Adipose tissue (tissue), 3 donors: ENCODE measurements around the gene TMEM234. TPM values are rescaled to one million over a fixed set of nuclear protein-coding genes. Genes with fewer than 3 reads are reported as not detected.

Experiments used
- H3K27ac ChIP-seq: one replicate; pipeline ENCODE4 v1.5.1; 2013; ENCODE audit warnings: low read depth, low read length
- WGBS, 3 donors: extraction: QIAGEN DNeasy Blood & Tissue Kit; methylation state at CpG; one replicate each; pipeline ENCODE4 v1.1.7; 2013; 5-methylcytosine and 5-hydroxymethylcytosine counted together
- polyA plus RNA-seq, 3 donors: library from polyadenylated mRNA; stranded (reverse); fragments of 200-250 nt; gene quantifications; one replicate each; pipeline ENCODE4 v1.2.3, GENCODE V29; 2013
- donor health status: healthy with polysubstance abuse.
- donor health status: Bipolar disorder and iron deficiency.
- donor health status: healthy.

TMEM234 gene
- polyA plus RNA-seq, 3 donors: 6.9 to 14.7 (median 10.7) TPM

DNA sequence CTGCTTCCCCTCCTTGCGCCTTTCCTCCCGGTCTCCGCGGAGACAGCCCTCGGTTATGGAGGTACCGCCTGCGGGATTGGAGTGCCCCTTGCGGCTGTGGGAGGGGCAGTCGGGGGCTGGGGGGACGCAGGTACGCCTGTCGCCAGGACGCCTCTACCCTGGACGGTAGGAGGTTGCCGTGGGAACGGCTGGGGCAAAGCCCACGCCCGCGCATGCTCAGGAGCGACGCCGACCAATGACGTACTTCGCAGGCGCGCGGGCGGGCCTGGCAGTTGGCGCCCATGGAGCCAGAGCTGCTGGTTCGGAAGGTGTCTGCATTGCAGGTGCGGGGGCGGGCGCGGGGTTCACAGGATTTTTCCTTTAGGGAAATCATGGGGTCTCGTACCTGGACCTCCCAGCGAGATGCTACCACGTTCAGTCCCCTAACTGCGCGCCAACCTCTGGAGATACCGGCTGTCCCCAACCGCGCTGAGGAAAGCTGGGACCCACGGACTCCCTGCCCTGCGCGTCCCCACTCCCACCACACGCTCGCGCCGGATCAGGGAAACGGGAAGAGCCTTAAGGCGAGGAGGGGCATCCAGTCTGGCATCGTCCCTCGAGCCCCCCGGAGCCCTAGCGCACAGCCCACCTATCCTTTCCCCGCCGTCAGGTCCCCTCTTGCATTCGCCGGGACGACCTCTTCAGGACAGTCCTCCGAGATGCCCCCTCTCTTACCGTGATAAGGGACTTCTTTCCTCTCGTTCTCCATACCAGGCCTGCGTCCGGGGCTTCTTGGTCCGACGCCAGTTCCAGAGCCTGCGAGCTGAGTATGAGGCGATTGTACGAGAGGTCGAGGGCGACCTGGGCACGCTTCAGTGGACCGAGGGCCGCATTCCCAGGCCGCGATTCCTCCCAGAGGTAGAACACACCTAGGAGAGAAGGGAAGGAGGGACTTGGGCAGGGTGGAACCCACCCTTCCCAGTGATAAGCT, 16.5 kb downstream of the TMEM234 start, which contains the start of gene IQCC:
Gene IQCC, plus strand, starts transcription at position 271 of the 970 bp plus-strand sequence. Its CDS starts 11 bp downstream, at position 282.
- WGBS, 3 donors: 1 to 3% (median 3%) methylated on average over 67 to 77 of the region's 77 CpGs
- H3K27ac ChIP-seq: no peak within 1 kb of the TSS

DNA sequence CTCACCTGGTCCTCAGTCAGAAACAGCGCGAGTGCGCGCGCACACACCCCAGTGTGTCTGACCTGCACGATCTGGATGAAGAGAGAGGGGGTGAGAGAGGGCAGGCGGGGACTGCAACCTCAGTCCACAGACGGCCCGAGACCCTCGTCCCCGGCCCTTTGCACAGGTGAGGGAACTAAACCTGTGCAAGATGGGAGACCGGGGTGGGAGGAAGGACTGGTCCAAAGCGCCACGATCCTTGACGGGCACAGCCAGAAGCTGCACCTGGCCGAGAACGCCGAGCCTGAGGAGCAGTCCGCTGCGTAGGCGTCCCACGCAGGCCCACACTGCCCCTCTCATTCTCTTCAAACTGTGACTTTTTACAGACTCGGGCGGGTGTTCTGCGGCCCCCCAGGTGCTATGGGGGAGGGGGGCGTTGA, 17.2 kb downstream of the TMEM234 start:
- 24 to 54% (median 39%) methylated on average over 26 of the region's 26 CpGs for WGBS, 3 donors
- H3K27ac ChIP-seq: no peak overlapping the region

DNA sequence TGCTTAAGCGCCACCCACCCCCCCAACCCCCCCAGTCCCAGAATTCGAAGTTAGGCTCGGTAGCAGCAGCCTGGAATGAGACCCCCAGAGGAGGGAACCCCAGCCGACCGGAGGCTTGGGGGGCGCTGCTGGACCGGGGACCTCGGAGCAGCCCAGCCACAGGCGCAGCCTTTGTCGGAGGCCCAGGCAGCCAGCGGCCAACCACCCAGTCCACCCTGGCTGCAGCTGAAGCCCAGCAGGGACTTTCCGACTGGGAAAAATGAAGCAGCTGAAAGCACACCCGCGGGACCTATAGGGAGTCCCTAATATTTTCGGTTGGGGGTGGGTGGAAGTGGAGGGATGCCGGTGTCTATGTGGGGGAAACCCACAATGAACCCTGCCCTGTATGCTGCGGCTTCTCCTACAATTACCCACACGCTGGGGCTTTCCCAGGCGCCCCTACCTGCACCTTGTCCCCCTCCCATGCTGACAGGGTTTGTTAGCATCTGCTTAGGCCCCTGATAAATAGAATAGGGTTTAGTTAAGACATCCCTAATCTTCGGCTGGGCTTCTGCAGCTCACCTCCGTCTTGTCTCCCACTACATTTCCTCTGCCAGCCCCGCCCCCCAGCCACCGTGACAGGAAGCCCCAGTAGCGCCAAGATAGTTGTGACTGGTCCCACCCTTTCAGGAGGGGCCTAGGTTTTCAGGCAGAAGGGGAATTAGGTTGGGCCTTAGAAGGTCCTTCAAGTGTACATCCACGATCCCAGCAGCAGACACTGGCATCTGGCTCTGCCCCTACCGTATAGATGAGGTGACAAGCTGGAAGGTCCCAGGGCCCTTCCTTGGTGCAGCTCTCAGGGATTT, 20.9 kb downstream of the TMEM234 start:
- 1 to 3% (median 2%) methylated on average over 26 of the region's 26 CpGs for WGBS, 3 donors
- H3K27ac ChIP-seq: no peak overlapping the region

DNA sequence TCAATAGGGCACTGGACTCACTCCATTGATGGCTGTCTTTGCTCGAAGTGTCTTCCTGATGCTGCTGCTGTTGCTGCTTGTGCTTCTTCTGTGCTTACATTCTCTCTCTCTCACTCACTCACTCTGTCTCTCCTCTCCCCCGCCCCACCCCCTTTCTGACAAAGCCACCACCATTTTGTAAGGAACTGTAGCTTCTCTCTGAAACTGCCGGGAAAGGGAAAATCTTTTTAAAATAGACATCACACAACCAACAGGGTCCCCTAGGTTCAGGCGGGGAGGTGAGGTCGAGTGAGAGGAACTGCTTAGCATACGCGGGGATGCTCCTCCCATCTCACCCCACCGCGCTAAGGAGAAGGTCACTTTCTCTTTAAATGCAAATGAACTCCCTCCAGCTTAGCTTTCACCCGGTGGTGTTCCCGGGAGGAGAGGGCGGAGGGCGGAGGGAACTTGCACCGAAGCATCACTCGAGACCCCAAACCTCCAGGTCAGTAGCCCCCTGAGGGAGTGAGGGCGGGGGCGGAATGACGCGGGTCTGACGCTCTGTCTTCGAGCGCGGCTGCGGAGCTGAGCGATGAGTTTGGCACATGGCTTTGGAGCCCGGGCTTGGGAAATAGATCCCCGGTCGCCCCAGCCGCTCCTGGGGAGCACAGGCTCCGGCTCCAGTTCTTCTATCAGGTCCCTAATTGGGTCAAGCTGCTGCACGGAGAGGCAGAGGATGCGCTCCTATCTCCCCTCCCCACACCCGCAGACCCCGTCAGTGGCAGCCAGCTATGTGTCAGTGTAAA, 21.7 kb downstream of the TMEM234 start, which contains the start of gene CCDC28B:
Gene CCDC28B, plus strand, starts transcription at position 370 of the 785 bp plus-strand sequence. CDS start 1,341 bp downstream, outside the sequence.
- H3K27ac ChIP-seq: peak within 1 kb of the TSS; percentile 15
- WGBS, 3 donors: 0 to 1% (median 1%) methylated on average over 34 of the region's 34 CpGs

DNA sequence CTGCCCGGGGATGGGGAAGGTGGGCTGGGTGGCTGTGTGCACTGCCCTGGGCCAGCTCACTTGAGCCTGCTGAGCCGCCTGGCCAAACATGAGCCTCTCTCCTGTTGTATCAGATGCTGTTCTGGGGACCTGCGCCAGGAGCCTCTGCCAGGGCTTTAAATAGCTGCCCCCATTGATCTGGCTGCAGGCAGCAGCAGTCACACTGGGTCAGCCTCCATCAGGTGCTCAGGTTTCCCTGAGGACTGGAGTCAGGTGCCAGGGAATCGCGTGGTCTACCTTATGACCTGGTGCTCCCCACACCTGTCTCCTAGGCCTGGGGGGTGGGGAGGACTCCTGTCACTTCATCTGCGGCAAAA, 22.5 kb downstream of the TMEM234 start:
- H3K27ac ChIP-seq: no peak overlapping the region
- 18 to 49% (median 48%) methylated on average over 6 of the region's 6 CpGs for WGBS, 3 donors

DNA sequence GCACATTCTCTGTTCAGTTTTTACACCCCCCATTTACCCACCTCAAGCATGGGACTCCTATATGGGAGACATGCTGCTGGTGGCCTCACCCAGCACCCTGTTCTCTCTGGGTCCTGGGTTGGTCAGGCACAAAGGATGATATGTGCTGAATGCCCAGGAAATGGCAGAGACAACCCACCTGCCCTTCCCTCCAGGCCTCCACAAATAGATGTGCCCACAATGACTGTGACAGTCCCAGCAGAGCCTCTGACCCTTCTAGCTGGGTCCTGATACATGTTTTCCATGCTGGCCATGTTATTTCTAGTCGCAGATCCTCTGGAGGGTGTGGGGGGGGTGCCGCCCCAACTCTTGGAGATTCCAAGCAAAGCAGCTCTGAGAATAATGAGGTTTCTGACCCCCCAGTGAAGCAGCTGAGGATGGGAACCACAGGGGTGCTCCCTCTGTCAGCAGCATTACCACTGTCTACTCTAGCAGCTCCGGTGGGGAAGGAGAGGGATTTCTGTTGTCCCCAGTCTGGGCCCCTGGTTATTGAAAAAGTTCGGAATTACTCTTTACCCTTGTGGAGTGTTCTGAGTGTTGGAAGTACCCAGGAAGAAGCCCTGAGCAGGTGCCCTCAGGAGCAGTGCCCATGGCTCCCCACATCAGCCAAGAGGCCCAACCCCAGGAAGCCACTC, 23.0 kb downstream of the TMEM234 start:
- no peak overlapping the region for H3K27ac ChIP-seq
- WGBS, 3 donors: 53 to 72% (median 67%) methylated on average over 4 of the region's 4 CpGs

DNA sequence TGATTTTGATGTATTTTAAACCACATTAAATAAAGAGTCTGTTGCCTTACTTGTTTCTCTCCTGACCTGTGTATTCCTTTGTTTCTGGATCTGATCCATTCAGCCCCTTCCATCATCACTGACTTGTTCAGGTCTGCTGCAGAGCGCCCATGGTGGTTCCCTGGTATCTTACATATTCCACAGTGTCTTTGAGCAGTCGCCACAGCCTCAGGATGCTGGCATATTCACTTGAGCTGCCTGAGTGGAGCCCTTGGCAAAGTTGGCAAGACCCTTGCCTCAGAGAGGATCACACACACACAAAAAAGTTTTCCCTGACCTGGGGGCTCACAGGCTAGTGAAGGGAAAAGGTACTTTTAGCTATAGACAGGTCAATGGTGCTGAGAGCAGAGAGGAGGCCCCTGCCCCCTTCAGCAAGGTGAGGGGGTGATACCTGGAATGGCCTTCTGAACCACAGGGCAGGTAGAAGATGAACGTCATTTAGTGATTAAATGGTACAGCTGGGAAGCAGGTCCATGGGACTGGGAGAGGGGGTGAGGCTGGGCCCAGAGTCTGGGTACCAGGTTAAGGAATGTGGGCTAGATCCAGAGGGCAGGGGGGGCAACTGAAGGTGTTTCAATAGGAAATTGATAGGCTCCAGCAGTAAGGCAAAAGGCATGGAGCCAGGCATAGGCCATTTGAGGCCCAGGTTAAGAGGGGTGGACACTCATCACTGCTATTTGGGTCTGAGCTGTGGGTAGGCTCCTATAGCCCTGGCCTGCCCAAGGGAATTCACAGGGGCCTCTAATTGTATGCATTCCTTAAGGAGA, 23.7 kb downstream of the TMEM234 start:
- WGBS, 3 donors: 74 to 86% (median 83%) methylated on average over 3 of the region's 3 CpGs
- H3K27ac ChIP-seq: no peak overlapping the region

DNA sequence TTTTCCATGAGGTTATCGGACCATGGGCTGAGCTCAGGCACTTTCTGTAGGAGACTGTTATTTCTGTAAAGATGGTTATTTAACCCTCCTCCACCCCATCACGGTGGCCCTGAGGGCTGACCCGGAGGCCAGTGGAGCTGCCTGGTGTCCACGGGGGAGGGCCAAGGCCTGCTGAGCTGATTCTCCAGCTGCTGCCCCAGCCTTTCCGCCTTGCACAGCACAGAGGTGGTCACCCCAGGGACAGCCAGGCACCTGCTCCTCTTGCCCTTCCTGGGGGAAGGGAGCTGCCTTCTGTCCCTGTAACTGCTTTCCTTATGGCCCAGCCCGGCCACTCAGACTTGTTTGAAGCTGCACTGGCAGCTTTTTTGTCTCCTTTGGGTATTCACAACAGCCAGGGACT, 24.3 kb downstream of the TMEM234 start:
- WGBS, 3 donors: 54 to 80% (median 61%) methylated on average over 6 of the region's 6 CpGs
- H3K27ac ChIP-seq: no peak overlapping the region

DNA sequence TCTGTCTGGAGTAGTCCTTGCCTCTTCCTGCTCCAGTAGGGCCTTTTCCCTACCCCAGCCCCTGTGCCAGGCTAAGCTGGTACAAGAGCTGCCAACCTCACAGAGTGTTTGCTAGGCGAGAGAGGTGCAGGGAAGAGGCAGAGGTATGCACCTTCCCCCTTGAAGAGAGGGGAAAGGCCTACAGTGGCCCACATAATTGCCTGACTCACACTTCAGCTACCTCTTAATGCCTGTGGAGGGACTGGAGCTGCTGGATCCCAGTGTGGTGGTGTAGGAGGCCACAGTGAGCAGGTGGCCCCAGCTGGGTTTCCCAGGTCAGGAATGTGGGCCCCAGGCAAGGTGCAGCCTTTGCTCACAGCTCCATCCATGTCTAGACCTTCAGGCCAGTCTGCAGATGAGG, 25.1 kb downstream of the TMEM234 start:
- no peak overlapping the region for H3K27ac ChIP-seq
- WGBS, 3 donors: 79 to 93% (median 92%) methylated on average over 1 of the region's 1 CpG

DNA sequence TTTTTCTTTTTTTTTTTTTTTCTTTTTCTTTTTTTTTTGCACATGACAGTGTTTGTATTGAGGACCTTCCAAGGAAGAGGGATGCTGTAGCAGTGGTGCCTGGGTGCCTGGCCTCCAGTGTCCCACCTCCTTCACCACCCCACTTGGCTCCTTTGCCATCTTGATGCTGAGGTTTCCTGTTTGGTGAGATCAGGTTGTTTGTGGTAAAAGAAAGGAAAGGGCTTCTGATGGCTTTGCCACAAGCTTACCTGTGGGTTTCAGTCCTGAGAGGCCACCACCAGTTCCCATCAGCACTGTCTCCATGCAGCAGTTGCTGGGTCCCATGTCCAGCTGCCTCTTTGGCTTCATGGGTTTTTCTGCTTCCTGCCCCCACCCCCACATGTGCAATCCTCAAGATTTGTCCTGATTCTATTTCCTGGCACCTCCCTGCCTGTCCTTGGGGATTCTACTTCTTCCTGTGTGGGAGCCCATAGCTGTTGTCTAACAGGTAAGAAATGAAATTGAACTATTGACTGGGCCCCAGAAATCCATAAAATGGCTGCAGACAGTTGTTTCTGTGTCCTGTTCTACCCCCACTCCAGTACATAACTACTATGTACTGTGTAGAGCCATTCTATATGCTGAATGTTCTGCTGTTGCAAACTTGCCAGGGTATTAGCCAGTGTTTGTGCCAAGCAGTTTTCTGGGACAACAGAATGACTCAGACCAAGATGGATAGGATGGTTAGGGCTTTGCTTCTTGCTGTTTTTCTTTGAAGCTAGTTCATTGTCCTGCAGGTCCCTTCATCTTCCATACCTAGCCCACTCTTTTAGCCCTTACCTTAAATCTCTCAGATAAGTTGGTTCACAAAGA, 26.0 kb downstream of the TMEM234 start:
- no peak overlapping the region for H3K27ac ChIP-seq

DNA sequence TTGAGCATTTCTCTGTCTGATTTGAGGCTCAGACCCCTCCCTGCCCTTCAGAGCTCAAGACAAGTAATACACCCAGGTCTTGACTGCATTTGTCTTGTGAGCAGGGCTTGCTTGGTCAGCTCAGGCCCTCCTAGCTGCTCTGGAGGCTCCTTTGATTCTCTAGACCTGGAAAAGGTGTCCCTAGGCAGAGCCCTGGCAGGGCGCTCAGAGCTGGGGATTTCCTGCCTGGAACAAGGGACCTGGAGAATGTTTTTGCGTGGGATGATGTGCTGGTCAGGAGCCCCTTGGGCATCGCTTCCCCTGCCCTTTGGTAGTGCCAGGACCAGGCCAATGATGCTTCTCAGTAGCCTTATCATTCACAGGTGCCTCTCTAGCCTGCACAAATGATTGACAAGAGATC, 26.6 kb downstream of the TMEM234 start:
- 83 to 93% (median 85%) methylated on average over 3 of the region's 3 CpGs for WGBS, 3 donors
- H3K27ac ChIP-seq: no peak overlapping the region

DNA sequence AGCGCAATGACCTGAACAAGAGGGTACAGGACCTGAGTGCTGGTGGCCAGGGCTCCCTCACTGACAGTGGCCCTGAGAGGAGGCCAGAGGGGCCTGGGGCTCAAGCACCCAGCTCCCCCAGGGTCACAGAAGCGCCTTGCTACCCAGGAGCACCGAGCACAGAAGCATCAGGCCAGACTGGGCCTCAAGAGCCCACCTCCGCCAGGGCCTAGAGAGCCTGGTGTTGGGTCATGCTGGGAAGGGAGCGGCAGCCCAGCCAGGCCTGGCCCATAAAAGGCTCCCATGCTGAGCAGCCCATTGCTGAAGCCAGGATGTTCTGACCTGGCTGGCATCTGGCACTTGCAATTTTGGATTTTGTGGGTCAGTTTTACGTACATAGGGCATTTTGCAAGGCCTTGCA, 27.2 kb downstream of the TMEM234 start:
- 93 to 98% (median 94%) methylated on average over 6 of the region's 6 CpGs for WGBS, 3 donors
- no peak overlapping the region for H3K27ac ChIP-seq

DNA sequence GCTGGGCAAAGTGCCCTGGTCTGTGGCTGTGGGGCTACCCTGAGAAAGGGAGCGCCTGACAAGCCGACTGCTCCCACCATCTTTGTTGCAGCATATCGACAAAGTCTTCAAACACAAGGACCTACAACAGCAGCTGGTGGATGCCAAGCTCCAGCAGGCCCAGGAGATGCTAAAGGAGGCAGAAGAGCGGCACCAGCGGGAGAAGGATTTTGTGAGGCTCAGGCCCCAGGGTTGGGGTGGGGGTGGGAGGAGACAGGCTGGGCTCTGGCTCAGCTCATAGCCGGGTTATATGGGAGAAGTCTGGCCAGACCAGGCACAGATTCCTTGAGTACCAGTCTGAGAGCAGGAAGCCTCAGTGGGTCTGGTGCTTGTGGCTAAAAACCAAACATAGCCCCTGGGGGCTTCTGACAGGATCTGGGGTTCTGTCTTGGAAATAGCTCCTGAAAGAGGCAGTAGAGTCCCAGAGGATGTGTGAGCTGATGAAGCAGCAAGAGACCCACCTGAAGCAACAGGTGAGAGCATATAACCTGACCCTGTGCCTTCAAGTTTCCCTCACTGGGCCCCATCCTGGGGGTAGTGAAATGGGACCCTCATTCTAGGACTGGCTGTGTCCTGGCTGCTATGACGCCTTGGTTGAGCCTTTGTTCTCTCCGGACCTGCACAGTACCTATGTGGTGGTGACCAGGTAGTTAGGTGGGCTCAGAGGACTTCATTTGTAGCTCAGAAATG, 29.8 kb downstream of the TMEM234 start:
- WGBS, 3 donors: 93 to 97% (median 94%) methylated on average over 8 of the region's 8 CpGs

DNA sequence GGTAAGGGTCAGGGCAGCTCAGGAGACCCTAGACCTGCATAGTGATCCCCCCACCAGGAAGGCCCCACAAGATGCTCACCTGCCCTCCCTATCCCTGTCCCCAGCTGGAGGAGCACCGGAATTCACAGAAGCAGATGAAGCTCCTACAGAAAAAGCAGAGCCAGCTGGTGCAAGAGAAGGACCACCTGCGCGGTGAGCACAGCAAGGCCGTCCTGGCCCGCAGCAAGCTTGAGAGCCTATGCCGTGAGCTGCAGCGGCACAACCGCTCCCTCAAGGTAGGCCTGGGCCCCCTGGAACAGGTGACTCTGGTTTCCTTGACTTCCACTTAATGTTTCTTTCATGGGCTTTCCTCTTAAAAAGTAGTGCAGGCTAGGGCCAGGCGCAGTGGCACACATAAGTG, 34.3 kb downstream of the TMEM234 start:
- WGBS, 3 donors: 96 to 99% (median 97%) methylated on average over 9 of the region's 9 CpGs
- no peak overlapping the region for H3K27ac ChIP-seq

More for the DNA sequence above, 29.8 kb downstream of the TMEM234 start:
- H3K27ac ChIP-seq: no peak overlapping the region

DNA sequence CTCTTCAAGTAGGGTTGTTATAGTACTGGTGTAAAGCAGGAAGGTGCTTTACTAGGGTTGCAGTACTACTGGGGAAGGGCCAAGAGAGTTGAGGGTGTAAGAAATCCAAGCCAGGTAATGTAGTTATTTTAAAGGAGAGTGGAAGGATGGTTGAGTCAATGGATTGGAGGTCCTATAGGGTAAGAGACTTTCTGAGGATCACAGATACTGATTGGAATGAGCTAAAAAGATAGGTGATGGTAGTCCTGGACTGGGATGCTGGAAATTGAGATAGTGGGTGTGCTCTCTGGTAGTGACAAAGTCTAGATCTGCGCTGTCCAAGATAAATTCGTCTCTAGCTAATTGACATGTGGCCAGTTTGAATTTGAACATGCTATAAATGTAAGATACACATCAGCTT, 35.7 kb downstream of the TMEM234 start:
- 79 to 97% (median 96%) methylated on average over 2 of the region's 2 CpGs for WGBS, 3 donors
- no peak overlapping the region for H3K27ac ChIP-seq

DNA sequence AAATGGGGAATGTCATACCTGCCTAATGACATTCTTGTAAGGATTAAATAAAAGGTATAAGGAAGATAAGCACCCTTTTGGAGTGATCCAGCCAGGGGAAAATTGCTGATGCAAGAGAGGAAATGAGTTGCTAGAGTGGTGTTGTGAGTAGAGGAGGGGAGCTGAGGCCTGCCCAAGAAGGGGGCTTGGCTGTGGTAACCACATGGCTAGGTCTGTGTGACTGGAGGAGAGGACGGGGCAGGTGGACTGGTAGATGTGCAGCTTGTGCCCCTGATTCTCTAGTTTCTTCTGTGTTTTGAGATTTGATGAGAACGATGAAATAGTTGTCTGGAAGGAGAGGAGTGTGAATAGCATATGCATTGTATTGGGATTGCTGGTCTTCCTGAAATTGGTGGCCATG, 36.1 kb downstream of the TMEM234 start:
- no peak overlapping the region for H3K27ac ChIP-seq
- WGBS, 3 donors: 77 to 95% (median 87%) methylated on average over 2 of the region's 2 CpGs
